Kidney capillary endothelial cell (primary cell): Measurements from ENCODE around the gene COL4A2.

Experiments
- DNase-seq: peaks from one replicate; pipeline ENCODE4 v3.0.0-alpha.2; 2018; ENCODE audit warnings: low spot score

Gene COL4A2

GRCh38 chr13:110557610-110558305 lies 250.7 kb downstream of the COL4A2 start:
- DNase-seq, result no peak

- no peak for DNase-seq
These were observed 252.4 kb downstream of the COL4A2 start for GRCh38 chr13:110559429-110559943.

GRCh38 chr13:110559986-110560385 lies 252.9 kb downstream of the COL4A2 start:
- DNase-seq, result no peak

- DNase-seq, result peak; percentile 38
These were observed 253.7 kb downstream of the COL4A2 start for GRCh38 chr13:110560601-110561343.

GRCh38 chr13:110561344-110562035 lies 254.4 kb downstream of the COL4A2 start, which contains the start of gene RAB20:
Gene RAB20, minus strand, starts transcription at chr13:110561722. Its CDS starts 203 bp downstream, at chr13:110561519.
- DNase-seq, result peak; percentile 43

GRCh38 chr13:110562036-110562597 lies 255.0 kb downstream of the COL4A2 start:
- peak; percentile 22 for DNase-seq
